Measurements from ENCODE around the gene ZNF608.

Gene ZNF608

GRCh38 chr5:124697501-124697900, 48.9 kb downstream of the ZNF608 start:
- DNase-seq (ENCODE audit: extremely low spot score, insufficient read length, low read depth) (no peak), FAIRE-seq (no peak)

DNA sequence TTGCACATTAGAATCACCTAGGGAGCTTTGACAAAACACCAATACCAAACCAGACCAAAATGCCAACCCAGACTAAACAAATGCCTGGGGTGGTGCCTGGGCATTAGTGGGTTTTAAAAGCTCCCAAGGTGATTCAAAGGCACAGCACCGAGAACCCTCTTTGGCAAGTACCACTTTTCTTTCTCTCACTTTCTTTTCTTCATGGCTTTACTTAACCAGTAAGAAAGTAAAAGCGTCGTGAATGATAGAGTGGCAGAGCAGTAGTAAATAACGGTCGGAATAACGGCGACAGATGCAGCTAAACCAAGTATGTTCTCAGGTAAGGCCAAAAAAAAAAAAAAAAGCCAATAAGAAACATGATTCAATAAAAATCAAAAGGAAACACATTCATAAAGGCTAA, 49.5 kb downstream of the ZNF608 start:
- DNase-seq (ENCODE audit: extremely low spot score, insufficient read length, low read depth) (no peak), FAIRE-seq (peak; percentile 60)

Data from GM18507 (cell line).